Measurements from ENCODE around the gene CHSY3.

GRCh38 chr5:130092991-130093390 lies 188.7 kb downstream of the CHSY3 start:
- TF ChIP-seq REST (IDR thresholded peaks at IDR 0.05) (no peak), CTCF (IDR thresholded peaks at IDR 0.05; ENCODE audit: low read depth, low read length, missing input control) (no peak), RAD21 (IDR thresholded peaks at IDR 0.05) (no peak), ATF3 (IDR thresholded peaks at IDR 0.05) (no peak), HNF4A (conservative IDR thresholded peaks at IDR 0.05) (no peak), YY1 (IDR thresholded peaks at IDR 0.05) (no peak), GABPA (IDR thresholded peaks at IDR 0.05 in 1 of 2, conservative IDR thresholded peaks at IDR 0.05 in 1 of 2) (no peak), RXRA (IDR thresholded peaks at IDR 0.05) (no peak), JUND (IDR thresholded peaks at IDR 0.05) (no peak), SP1 (IDR thresholded peaks at IDR 0.05) (no peak), FOXA1 (IDR thresholded peaks at IDR 0.05) (no peak)
- TF ChIP-seq, protein P1, sequence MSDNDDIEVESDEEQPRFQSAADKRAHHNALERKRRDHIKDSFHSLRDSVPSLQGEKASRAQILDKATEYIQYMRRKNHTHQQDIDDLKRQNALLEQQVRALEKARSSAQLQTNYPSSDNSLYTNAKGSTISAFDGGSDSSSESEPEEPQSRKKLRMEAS (IDR thresholded peaks at IDR 0.05): no peak

All from liver (tissue), 3 donors.